GM19193 (cell line): ENCODE data around the gene EPHA8.

ENCODE experiments used
- POLR2A ChIP-seq: IDR thresholded peaks from 4 replicates; pipeline ENCODE4 v1.6.1; 2011; ENCODE audit not compliant: insufficient read depth, insufficient read length; ENCODE audit errors: extremely low read depth

Gene EPHA8

DNA sequence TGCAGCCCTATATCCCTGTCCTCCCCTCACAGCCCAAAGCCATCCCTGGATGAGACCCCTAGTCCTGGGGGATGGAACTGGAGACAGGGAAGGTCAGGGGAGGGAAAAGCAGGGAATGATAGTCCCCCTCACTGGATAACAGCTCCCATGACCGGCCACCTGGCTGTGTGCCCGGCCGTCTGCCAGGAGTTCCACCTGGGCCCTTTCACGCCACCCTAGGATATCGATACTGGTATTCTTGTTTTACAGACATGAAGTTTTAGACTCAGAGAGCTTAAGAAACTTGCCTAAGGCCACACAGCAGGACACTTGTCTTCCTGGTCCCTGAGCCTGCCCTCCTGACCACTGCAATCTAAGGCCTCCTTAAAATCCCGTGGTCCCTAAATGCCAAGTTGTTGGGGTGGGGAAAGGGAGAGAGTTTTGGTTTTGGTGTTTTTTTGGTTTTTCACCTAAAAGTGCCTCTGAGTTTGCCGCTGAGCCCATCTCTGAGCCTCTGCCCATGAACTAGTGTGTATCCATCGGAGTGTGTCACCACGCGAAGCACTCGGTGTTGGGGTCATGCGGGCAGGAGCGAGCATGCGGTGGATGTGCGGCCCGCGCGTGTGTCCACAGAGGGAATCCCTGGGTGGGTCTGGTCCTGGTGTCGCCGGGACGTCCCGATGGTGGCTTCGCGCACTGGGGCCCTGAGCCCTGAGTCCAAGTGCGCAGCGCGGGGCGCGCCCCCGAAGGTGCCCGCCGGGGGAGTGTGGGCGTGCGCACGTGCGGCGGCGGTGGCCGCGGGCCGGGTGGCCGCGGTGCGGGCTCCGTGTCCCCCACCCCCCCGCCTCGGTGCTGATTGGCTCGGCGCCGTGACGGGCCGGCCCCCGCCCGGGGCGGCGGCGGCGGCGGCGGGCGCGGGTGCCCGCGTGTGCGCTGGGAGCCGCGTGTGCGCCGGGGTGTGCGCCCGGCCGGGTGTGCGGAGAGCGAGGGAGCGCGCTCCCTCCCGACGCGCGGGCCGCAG is at the start of gene EPHA8:
TSS of gene EPHA8 (plus strand) at position 906 of the 1,000 bp plus-strand sequence. CDS start 147 bp downstream, outside the sequence.
- TF ChIP-seq POLR2A, result no peak

DNA sequence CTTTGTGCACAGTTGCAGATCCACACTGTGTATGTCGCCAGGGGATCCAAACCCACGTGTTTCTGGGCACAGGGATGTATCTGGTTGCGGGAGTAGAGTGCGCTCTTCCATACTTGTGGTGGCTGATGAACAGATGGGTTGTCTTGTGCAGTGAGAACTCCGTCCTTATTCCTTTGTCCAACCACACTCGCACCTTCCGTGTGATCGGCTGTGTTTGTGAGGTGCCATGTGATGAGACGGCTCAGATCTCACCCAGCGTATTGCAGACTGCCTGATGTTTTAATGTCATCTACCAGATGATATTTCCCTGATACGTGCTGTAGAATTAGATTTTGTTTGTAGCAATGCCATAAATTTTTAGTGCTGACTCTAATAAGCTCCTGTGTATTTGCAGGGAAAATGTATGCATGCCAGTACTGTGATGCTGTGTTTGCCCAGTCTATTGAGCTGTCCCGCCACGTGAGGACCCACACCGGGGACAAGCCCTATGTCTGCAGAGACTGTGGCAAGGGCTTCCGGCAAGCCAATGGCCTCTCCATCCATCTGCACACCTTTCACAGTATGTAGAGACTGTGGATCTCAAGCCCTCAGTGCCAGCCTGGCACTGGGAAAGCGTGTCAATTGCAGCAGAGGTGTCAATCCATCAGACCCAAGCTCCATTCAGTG is 46.2 kb upstream of the EPHA8 start:
- no peak for TF ChIP-seq POLR2A

DNA sequence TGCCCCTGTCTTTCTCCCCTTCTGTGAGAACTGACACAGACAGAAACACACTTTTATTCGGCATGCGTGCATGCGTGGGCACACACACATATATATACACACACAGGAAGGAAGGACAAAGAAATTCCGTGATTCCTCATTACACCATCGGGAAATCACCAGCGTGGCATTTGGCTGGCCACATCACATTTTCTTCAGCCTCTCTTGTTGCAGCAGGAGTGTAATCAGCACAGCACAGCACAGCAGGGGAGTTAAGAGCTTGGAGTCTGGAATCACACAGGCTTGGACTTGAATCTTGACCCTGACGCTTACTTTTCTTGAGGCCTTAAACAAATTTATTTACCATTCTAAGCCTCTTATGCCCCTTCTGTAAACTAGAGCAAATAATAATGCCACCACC is 45.3 kb upstream of the EPHA8 start:
- no peak for TF ChIP-seq POLR2A

DNA sequence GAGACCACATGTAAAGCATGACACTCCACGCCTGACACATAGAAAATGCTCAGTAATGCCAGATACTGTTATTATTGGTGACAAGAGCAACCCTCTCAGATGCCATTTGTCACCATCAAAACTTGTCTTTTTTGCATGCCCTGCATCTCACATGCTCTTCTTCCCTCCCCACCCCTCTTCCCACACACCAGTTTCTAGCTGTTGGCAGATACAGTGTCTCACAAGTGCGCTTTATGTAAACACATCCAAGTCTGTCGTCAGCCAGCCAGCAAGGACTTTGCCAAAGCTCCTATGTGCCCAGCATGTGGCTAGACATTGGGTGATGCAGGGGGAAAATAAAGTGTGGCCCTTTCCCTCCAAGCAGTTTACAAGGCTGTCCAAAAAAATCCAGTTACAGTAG is 44.9 kb upstream of the EPHA8 start:
- no peak for TF ChIP-seq POLR2A

DNA sequence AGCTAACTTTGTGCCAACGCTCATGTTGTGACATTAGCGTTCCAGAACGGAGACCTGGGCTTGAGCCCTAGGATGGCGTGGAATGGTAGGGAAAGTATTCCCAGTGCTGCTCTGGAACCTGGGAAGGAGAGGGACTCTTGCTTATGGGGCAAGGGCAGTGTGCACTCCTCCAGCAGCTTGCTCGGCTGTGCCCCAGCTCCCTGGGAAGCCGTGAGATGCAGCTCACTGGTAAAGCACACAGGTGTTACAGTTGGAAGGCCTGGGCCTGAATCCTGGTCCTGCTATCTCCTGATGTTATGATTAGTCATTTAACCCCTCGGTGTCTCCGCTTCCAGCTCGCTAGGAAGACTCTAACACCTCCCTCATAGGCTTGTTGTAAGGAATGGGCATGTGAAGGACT is 42.4 kb upstream of the EPHA8 start:
- TF ChIP-seq POLR2A, result no peak

DNA sequence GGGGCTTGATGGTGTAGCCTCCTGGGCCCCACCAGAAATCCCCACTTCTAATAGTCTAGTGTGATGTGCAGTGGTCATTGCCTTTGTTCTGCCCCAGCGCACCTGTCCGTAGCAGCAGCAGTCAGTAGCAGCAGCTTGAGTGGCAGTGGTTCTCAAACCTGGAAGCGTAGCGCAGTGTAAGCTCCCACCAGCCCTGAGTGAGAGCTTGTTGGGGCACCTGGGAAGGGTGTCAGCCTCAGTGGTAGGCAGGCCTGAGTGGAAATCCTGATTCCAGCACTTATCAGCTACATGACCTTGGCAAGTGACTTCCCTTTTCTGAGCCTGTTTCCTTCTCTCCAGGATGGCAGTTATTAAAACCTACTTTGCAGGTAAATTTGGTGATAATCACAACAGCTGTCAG is 41.6 kb upstream of the EPHA8 start:
- TF ChIP-seq POLR2A, result no peak

DNA sequence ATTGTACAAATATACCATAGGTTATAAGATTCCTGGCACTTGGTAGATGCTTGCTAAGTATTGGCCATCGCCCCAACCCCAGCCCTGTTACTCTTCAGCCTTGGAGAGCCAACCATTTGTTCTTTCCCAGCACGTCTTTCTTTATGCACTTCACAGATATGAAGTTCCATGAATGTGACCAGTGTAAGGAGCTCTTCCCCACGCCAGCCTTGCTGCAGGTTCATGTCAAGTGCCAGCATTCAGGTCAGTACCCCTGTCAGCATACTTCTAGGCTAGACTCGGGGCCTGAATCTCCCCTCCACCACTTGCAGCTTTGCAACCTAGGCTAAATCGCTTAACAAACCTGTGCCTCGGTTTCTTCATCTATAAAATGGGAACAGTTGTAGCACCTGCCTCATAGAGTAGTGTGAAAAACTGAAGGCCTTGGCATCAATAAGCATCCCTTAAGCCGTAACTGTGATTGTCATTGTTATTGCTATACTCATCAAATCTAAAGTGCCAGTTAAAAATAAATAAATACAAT is 41.0 kb upstream of the EPHA8 start:
- TF ChIP-seq POLR2A, result no peak

DNA sequence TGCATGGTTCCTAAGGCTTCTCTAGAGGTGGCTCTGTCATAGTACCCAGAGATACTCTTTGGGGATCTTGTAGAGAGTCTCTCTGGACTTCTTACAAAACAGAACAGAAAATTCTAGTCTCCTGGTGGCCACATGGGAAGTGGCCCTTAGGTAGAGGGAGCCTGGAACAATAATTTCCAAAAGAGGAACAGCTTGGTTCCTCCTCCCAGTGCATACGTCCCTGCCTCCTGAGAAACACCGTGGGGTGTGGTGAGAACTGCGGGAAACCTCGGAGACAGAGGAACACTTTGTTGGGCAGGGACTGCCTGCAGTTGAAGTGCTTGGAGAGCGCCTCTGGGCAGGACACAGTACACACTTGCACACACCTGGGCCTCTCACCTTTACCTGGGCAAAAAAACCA is 38.8 kb upstream of the EPHA8 start:
- no peak for TF ChIP-seq POLR2A

DNA sequence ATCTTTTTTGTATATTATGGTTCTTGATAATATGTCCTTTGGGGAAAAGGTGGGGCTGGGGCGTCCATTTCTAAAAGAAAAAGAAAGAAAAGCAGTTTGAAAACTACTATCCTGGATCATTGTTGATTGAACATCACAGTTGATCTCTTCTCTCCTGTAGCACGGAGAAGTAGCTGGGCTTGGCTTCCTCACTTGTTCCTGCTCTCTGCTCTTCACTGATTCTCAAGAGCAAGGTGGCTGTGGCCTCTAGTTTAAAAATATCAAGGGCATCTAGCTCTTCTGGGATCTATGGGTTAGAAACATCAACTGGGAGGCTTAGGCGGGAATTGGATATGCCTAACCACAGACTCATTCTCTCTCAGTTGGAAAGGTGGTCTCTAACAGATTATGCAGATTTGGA is 38.1 kb upstream of the EPHA8 start:
- TF ChIP-seq POLR2A, result no peak

DNA sequence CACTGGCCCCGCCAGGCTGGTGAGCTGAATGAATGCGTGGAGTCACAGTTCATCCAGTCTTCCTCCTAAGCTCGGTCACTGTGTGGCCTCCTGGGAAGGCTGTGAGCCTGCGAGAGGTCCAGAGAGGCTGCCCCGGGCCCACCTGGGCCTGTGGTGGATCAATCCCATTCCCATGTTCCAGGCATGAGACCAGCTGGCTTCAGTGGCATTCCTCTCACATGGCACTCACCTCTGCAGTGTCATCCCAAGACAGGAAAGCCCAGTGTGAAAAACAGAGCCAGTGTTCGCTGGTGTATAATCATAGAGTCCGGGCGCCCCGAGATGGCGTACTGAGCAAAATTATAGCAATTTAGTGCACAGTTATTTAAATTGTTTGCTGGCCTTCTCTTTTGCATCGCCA is 37.6 kb upstream of the EPHA8 start:
- no peak for TF ChIP-seq POLR2A

DNA sequence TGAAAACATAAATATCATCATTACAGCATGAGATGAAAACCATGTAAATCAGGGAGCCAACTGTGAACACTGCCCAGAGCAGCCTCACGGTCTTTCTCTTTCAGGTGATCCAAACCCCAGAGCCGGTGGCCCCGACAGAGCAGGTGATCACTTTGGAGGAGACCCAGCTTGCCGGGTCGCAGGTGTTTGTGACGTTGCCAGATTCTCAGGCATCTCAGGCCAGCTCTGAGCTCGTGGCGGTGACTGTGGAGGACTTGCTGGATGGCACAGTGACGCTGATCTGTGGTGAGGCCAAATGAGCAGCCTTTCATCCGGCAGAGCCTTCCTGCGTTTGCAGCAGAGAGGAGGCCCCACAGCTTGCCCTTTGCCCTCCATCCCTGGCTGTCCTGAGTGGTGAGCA is 37.2 kb upstream of the EPHA8 start:
- no peak for TF ChIP-seq POLR2A

DNA sequence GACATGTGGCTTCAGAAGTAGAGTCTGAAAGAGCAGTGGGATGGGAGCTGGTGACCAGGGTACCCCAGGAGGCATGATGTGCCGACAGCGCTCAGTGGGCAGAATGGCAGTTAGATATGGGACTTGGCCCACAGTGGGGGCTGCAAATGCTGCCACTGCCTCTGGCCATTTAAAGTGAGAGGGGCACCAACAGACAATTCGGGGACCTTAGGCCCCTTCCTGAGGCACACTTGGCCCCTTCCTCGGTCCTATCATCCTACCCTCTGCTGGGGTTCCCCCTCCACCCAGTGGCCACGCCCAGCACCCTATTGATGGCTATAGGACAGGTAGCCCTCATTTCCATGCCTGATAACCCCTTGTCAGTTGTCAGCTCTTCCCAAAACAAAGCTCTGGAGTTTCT is 36.6 kb upstream of the EPHA8 start:
- no peak for TF ChIP-seq POLR2A

DNA sequence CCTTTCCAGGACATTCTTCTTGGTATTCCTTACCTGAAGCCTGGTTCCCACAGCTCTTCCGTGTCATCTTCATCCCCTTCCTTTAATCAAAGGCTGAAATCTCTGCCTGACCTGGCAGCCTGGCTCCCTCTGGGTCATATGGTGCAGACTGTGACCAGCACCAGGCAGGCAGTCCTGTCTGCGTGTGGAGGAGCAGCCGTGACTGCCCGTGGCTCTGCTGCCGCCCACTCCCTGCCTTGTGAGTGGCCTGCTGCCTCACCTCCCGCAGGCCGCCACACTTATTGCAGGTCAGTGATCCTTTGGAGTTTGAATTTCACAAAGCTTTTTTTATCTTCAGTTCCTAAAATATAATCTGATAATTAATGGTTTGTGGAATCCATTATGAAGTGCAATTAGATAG is 36.2 kb upstream of the EPHA8 start:
- TF ChIP-seq POLR2A, result no peak

DNA sequence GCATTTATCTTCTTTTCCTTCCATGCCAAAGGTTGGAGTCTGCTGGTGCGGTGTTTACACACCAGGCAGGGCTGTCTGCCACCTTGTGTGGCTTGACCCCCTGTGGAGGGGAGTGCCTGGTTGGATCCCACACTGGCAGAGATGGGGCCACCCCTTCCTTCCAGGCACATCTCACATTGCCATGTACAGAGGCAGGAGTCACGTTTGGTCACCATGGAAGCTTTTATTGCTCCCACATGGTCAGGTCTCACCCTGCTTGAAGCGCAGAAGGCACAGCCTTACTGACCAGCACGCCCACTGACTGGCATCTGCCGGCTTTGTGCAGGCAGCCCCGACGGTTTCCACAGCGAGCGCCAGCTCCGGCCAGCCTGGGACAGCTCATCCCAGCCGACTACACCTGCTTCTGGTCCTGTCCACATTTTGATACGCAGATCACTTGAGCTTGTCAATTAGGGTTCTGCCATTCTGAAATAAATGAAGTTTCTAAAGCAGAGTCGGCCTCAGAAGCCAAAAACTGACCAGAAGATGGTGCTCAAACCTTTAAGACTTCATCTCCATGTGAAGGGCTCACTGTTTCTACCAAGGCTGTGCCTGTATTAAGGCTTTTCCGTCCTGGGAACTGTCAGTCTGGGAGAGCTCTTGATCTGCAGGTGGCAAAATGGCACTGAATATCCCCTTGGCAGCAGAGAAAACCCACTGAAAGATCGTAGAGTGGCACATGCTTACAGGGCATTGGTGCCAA is 35.6 kb upstream of the EPHA8 start:
- no peak for TF ChIP-seq POLR2A

DNA sequence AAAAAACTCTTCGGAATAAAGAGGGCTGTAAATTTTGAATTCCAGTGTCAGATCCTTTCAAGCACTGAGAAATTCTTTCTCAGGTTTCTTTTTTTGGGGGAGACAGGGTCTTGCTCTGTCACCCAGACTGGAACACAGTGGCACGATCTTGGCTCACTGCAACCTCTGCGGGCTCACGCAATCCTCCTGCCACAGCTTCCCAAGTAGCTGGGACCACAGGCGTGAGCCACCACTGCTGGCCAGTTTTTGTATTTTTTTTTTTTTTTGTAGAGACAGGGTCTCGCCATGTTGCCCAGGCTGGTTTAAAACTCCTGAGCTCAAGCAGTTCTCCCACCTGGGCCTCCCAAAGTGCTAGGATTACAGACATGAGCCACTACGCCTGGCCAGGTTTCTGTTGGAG is 34.8 kb upstream of the EPHA8 start:
- no peak for TF ChIP-seq POLR2A
